GM12873 (cell line): ENCODE measurements around the gene NMNAT3.
A peak's percentile ranks its signal among the peaks of the same experiment; 100 is the strongest.

Source experiments
- CTCF ChIP-seq: IDR thresholded peaks from 2 replicates; pipeline ENCODE4 v1.5.1; 2012; ENCODE audit warnings: low read depth, mild to moderate bottlenecking, moderate library complexity, low read length, control low read depth; ENCODE audit not compliant: insufficient read depth; ENCODE audit errors: missing control alignments

The NMNAT3 gene

GRCh38 chr3:139638518-139638917 is 39.3 kb downstream of the NMNAT3 start:
- TF ChIP-seq CTCF: no peak

DNA sequence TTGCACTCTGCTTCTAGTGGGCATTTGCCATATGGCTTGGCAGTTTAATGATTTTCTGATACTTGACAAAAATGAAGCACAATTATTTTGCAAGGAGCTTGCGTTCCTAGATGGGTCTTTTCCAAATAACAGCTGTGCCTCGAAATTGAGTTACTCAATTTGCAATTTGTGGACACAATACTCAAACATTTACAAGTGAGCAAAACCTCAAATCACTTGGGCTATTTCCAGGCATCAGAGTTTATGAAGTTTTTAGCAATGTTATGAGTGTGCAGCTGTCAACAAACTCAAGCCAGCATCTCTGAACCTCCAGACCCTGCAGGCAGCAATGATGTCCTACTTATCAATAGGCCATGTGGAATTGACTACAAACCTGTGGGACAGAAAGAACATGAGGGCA is 41.3 kb downstream of the NMNAT3 start:
- no peak for TF ChIP-seq CTCF

DNA sequence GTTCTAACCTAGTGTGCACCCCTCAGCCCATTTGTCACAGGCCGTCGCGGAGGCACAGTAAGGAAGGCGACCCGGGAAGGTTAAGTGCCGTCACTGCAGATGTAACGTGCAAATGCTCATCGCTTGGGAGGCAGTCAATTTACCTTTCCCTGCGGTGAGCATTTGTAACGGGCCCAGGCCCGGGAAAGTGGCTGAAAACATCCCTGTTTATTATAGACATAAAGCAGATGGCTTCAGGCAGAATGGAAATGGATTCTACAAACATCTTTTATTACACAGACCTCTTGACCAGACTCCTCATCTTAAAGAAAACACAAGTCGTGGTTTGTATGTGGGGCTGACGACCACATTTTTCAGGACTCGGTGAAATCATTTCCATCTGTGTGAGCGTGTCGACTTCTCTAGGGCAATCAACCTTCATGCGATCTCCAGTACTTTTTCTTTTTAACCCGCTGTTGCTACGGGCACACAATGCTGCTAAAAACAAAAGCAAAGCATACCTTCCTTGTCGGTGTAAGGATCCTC is 43.6 kb downstream of the NMNAT3 start:
- TF ChIP-seq CTCF: no peak

DNA sequence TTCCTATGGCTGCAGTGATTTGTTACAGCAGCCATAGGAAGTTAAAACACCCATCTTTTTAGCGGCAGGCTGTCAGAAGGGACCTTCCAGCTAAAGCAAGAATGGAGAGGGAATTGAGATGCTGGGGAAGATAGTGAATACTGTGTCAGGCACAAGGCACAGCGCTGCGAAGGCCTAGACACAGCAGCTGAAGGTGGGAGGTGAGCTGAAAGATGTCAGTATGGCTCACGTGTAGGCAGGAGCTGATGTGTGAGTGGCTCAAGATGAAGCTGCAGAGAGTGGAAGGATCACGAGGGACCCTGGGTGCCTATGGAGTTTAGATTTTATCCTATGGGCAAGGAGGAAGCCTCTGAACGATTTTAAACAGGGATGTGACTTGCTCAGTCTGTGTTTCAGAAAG is 44.3 kb downstream of the NMNAT3 start:
- TF ChIP-seq CTCF: no peak

DNA sequence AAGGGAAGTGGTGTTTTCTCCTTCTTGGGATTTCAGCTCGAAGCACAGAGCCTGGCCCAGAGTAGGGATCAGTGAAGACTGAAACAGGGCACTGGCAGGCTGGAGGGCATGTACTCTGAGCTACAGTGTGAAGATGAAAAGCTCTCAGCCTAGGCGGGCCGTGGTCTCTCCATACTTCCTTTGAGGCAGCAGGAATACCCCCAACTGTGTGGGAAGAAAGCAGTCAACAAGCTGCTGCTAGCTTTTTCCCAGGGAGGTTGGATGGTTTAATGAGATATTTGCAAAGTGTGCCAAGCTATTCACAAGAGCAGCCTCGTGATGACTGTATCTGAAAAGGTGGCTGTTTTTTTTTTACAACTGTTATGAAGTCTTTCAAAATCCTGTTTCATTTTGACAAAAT is 47.2 kb downstream of the NMNAT3 start:
- no peak for TF ChIP-seq CTCF

- peak; percentile 64 for TF ChIP-seq CTCF
These were observed 48.7 kb downstream of the NMNAT3 start for GRCh38 chr3:139629033-139629432.

DNA sequence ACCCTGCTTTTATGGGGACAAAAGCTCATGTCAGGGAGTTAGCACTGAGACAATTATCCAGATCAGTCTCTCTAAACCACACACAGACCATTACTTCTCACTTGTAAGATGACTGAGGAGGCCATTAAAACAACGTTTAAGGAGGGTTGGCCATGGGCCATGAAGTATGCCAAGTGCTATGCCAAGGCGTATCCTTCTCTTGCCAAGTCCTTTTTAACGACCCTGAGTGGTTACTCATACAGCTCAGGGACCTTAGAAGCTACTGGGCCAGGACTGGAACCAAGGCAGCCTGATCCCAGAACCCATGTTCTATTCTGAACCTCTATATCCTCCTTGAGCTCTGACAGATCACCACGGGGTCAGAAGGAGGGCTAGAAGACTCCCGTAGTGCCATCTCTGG is 50.0 kb downstream of the NMNAT3 start:
- TF ChIP-seq CTCF: no peak
